ENCODE data around the gene MYDGF. TPM values are rescaled to one million over a fixed set of nuclear protein-coding genes. Genes with fewer than 3 reads are reported as not detected.

Gene MYDGF
- total RNA-seq, 1 donor from 2014 or later, result 23.4 TPM

- DNase-seq (ENCODE audit: low spot score), result no peak
- peaks cover 5% of the 10 kb centered on the region for H3K36me3 Mint-ChIP-seq
- Histone ChIP-seq H3K36me3 (no peaks in the 10 kb centered on the region), H4K20me1 (ENCODE audit: low read depth) (no peaks in the 10 kb centered on the region), H3K79me2 (ENCODE audit: low read depth) (no peaks in the 10 kb centered on the region), H3K27me3 (no peaks in the 10 kb centered on the region), H3K4me2 (no peak overlapping the region), H3K4me1 (no peaks in the 10 kb centered on the region), H3K4me3 (no peak overlapping the region), H3K27ac (no peak overlapping the region), H3F3A (ENCODE audit: low read depth) (no peaks in the 10 kb centered on the region), H2AFZ (replicated peaks) (no peak overlapping the region), H3K9ac (no peak overlapping the region), H3K9me3 (ENCODE audit: low read depth) (no peaks in the 10 kb centered on the region)
- H3K27me3 Mint-ChIP-seq (ENCODE audit: insufficient read depth, low read depth), result peaks cover 4% of the 10 kb centered on the region
- H3K4me3 Mint-ChIP-seq, result no peak overlapping the region
- no peaks in the 10 kb centered on the region for H3K9me3 Mint-ChIP-seq
- no peak overlapping the region for H3K27ac Mint-ChIP-seq
- no peak for TF ChIP-seq EZH2 (IDR thresholded peaks at IDR 0.05)
- TF ChIP-seq, protein P1, sequence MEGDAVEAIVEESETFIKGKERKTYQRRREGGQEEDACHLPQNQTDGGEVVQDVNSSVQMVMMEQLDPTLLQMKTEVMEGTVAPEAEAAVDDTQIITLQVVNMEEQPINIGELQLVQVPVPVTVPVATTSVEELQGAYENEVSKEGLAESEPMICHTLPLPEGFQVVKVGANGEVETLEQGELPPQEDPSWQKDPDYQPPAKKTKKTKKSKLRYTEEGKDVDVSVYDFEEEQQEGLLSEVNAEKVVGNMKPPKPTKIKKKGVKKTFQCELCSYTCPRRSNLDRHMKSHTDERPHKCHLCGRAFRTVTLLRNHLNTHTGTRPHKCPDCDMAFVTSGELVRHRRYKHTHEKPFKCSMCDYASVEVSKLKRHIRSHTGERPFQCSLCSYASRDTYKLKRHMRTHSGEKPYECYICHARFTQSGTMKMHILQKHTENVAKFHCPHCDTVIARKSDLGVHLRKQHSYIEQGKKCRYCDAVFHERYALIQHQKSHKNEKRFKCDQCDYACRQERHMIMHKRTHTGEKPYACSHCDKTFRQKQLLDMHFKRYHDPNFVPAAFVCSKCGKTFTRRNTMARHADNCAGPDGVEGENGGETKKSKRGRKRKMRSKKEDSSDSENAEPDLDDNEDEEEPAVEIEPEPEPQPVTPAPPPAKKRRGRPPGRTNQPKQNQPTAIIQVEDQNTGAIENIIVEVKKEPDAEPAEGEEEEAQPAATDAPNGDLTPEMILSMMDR (IDR thresholded peaks at IDR 0.05), result no peak
- TF ChIP-seq EZH2phosphoT487 (IDR thresholded peaks at IDR 0.05), result no peak
- no peaks in the 10 kb centered on the region for H3K4me1 Mint-ChIP-seq
Measured at GRCh38 chr19:4657262-4657661, 12.9 kb downstream of the MYDGF start.

DNA sequence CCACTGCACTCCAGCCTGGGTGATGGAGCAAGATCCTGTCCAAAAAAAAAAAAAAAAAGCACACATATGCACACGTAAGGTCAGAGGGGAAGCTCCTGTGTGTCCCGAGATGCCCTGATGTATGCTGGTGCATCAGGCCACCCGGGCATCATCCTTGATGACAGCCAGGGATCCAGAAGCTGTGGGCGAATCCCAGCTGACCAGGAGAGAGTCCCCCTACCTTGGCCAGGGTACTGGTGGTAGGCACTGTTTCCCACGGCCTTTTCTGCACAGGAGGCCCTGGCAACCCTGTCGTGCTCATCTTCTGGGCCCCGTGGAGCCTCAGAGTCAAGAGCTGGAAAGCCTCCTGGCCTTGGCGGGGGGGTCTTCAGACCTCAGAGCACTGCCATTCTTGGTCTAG is 14.0 kb downstream of the MYDGF start:
- no peaks in the 10 kb centered on the region for H4K20me1 ChIP-seq (ENCODE audit: low read depth)
- H3K79me2 ChIP-seq (ENCODE audit: low read depth), result no peaks in the 10 kb centered on the region
- no peak overlapping the region for H3K27ac Mint-ChIP-seq
- no peak overlapping the region for H3K9ac ChIP-seq
- no peak overlapping the region for H3K27ac ChIP-seq
- H3K9me3 Mint-ChIP-seq, result no peaks in the 10 kb centered on the region
- H3K36me3 Mint-ChIP-seq, result peaks cover 5% of the 10 kb centered on the region
- no peaks in the 10 kb centered on the region for H3F3A ChIP-seq (ENCODE audit: low read depth)
- no peaks in the 10 kb centered on the region for H3K9me3 ChIP-seq (ENCODE audit: low read depth)
- peaks cover 2% of the 10 kb centered on the region for H3K27me3 Mint-ChIP-seq (ENCODE audit: insufficient read depth, low read depth)
- no peak overlapping the region for H3K4me3 Mint-ChIP-seq
- no peaks in the 10 kb centered on the region for H3K4me1 ChIP-seq
- no peak overlapping the region for H3K4me3 ChIP-seq
- H2AFZ ChIP-seq (replicated peaks), result no peak overlapping the region
- DNase-seq (ENCODE audit: low spot score), result no peak
- no peak overlapping the region for H3K4me2 ChIP-seq
- H3K36me3 ChIP-seq, result no peaks in the 10 kb centered on the region
- no peaks in the 10 kb centered on the region for H3K4me1 Mint-ChIP-seq
- H3K27me3 ChIP-seq, result no peaks in the 10 kb centered on the region
- TF ChIP-seq, protein P1 (IDR thresholded peaks at IDR 0.05), result no peak
- no peak for TF ChIP-seq EZH2 (IDR thresholded peaks at IDR 0.05)
- no peak for TF ChIP-seq EZH2phosphoT487 (IDR thresholded peaks at IDR 0.05)

DNA sequence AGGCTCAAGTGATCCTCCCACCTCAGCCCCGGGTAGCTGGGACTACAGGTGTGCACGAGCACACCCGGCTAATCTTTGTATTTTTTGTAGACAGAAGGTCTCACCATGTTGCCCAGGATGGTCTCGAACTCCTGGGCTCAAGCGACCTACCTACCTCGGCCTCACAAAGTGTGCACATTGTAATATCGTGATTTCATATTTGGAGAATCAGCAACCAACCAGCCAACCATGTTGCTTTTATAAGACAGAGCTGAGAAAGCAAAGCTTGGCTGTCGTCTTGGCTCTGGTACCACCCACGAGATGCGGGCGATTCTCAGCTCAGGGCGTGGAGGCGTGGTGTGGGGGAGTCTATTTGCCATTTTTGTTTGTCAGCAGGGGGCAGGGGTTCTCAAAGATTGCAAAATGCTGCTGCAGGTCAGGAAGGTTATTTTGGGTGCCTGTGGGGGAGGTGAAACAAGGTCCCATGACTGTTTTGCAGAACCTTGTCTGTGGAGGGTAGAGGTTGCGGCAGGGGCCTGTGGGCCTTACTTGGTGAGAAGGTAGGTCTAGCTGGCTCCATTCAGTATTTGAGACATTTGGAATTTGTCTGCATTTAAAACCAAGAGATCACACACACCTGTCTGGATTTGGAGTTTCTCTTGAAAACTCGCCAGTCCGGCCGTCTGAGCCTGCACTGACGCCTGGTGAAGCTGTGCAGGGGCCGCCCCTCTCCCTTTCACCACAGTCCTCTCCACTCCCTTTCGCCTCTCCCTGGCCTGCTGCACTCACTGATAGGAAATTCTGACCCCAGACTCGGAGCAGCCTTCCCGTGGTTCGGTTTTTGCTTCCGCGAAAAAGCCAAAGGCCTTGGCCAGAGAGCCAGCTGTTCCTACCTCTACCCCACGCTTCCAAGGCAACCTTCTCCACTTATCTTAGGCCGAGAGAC is 15.4 kb downstream of the MYDGF start:
- no peak for DNase-seq (ENCODE audit: low spot score)
- Histone ChIP-seq H3K27me3 (no peaks in the 10 kb centered on the region), H3K79me2 (ENCODE audit: low read depth) (no peaks in the 10 kb centered on the region), H3K36me3 (no peaks in the 10 kb centered on the region), H3F3A (ENCODE audit: low read depth) (no peaks in the 10 kb centered on the region), H2AFZ (replicated peaks) (no peak overlapping the region), H3K27ac (no peak overlapping the region), H3K4me3 (no peak overlapping the region), H3K4me2 (no peak overlapping the region), H4K20me1 (ENCODE audit: low read depth) (peaks cover 2% of the 10 kb centered on the region), H3K9ac (no peak overlapping the region), H3K4me1 (no peaks in the 10 kb centered on the region), H3K9me3 (ENCODE audit: low read depth) (no peaks in the 10 kb centered on the region)
- no peak for TF ChIP-seq EZH2 (IDR thresholded peaks at IDR 0.05)
- no peak for TF ChIP-seq EZH2phosphoT487 (IDR thresholded peaks at IDR 0.05)
- TF ChIP-seq, protein P1 (IDR thresholded peaks at IDR 0.05), result no peak
- Mint-ChIP-seq H3K9me3 (no peaks in the 10 kb centered on the region), H3K36me3 (peaks cover 3% of the 10 kb centered on the region), H3K4me3 (no peak overlapping the region), H3K27me3 (ENCODE audit: insufficient read depth, low read depth) (peaks cover 2% of the 10 kb centered on the region), H3K4me1 (no peaks in the 10 kb centered on the region), H3K27ac (peak overlapping the region; percentile 19)
